Measurements from ENCODE around the gene APC2. TPM values are rescaled to one million over a fixed set of nuclear protein-coding genes. Genes with fewer than 3 reads are reported as not detected.

APC2 gene
- total and polyA plus RNA-seq, 4 donors, result under 0.01 to 0.06 (median 0.03) TPM

DNA sequence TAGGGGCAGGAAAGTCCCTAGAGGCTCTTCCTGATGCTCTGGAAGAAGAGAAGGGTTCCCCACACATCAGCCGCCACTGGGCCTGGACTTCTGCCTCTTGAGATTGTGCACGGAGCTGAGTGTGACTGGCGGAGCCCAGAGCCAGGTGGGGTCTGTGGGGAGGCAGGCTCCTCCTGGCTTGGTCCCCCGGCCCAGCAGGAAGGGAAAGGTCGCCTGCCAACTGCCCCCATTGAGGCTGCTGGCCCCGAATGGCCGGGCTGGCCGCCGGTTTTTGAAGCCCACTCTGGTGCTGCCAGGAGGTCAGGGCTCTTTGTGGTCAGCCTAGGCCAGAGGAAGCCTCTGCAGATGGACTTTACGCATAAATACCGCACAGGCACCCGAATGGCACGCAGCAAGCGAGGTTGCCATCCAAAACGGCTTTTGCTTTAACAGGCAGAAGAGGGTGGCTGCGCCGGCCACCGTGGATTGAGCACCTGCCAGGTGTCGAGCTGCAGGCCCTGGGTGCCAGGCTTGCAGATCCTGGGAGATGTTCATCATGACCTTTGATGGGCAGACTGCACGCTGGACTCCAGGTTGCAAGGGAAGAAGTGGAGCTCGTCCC lies 37.5 kb upstream of the APC2 start:
- no peaks in the 10 kb centered on the region for H3K9me3 ChIP-seq (ENCODE audit: control insufficient read depth in 4 of 4, low read length in 3 of 4)
- H3K36me3 ChIP-seq (ENCODE audit: control insufficient read depth in 4 of 4, insufficient read depth in 3 of 4, low read depth in 1 of 4, low read length in 3 of 4), result peaks cover 0 to 9% (median under 1%) of the 10 kb centered on the region in 4 donors
- no peak overlapping the region for H3K9ac ChIP-seq (ENCODE audit: low read depth in 1 of 2, low read length in 2 of 2)
- no peak for DNase-seq (ENCODE audit: low spot score)
- peaks cover 45 to 74% (median 66%) of the 10 kb centered on the region in 4 donors for H3K4me1 ChIP-seq (ENCODE audit: control insufficient read depth in 4 of 4, insufficient read depth in 4 of 4, low read length in 3 of 4)
- no peaks in the 10 kb centered on the region for H3K27me3 ChIP-seq (ENCODE audit: control insufficient read depth in 4 of 4, insufficient read depth in 4 of 4, low read length in 3 of 4)
- H3K4me3 ChIP-seq (ENCODE audit: low read depth in 1 of 3, low read length in 3 of 3), result no peak overlapping the region
- peak overlapping the region; percentile 11 to 38 for H3K27ac ChIP-seq (ENCODE audit: low read depth in 1 of 2, low read length in 2 of 2)
- TF ChIP-seq, protein P1, sequence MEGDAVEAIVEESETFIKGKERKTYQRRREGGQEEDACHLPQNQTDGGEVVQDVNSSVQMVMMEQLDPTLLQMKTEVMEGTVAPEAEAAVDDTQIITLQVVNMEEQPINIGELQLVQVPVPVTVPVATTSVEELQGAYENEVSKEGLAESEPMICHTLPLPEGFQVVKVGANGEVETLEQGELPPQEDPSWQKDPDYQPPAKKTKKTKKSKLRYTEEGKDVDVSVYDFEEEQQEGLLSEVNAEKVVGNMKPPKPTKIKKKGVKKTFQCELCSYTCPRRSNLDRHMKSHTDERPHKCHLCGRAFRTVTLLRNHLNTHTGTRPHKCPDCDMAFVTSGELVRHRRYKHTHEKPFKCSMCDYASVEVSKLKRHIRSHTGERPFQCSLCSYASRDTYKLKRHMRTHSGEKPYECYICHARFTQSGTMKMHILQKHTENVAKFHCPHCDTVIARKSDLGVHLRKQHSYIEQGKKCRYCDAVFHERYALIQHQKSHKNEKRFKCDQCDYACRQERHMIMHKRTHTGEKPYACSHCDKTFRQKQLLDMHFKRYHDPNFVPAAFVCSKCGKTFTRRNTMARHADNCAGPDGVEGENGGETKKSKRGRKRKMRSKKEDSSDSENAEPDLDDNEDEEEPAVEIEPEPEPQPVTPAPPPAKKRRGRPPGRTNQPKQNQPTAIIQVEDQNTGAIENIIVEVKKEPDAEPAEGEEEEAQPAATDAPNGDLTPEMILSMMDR (IDR thresholded peaks at IDR 0.05; ENCODE audit: low read depth, low read length, missing input control), result no peak
- no peak for TF ChIP-seq FOXA1 (IDR thresholded peaks at IDR 0.05)
- WGBS, result 70% methylated on average over 21 of the region's 21 CpGs

DNA sequence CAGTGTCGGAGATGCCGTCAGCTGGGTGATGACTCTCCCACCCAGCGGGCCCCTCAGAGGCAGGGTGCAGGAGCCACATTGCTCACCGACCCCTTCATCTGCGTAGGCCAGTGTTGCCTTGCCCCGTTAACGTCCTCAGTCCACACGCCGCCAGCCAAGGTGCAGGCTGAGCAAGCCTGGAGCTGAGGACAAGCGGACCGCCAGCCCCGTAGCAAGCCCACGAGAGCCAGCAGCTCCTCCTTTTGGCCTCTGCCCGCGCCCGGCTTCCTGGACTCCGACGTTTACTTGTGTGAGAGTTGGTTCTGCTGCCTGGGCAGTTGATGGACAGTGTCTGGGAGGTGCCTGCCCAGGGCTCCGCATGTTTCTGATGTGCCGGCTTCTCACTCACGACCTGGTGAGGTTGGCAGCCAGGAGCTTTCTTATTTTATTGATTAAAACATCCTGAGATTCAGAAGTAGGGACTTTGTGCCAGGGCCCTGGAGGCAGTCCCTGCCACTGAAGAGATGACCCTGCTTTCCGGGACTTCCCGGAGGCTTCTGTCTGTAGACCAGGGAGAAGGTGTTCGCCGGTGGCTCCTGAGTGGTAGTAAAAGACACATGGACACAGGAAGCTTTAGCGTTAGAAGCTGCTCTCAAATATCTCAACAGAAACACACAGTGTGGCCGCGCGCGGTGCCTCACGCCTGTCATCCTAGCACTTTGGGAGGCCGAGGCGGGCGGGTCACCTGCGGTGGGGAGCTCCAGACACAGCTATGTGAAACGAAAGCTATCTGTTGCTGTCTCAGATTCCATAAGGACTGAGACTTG lies 36.7 kb upstream of the APC2 start:
- no peaks in the 10 kb centered on the region for H3K27me3 ChIP-seq (ENCODE audit: control insufficient read depth in 4 of 4, insufficient read depth in 4 of 4, low read length in 3 of 4)
- TF ChIP-seq FOXA2 (IDR thresholded peaks at IDR 0.05) (no peak), RAD21 (IDR thresholded peaks at IDR 0.05) (no peak), HNF4A (conservative IDR thresholded peaks at IDR 0.05) (no peak), EGR1 (IDR thresholded peaks at IDR 0.05; ENCODE audit: low read depth in 2 of 2) (no peak), RXRA (IDR thresholded peaks at IDR 0.05) (no peak), GABPA (IDR thresholded peaks at IDR 0.05 in 1 of 2, conservative IDR thresholded peaks at IDR 0.05 in 1 of 2) (no peak), YY1 (IDR thresholded peaks at IDR 0.05) (no peak), NR2F2 (IDR thresholded peaks at IDR 0.05) (no peak), HNF4G (IDR thresholded peaks at IDR 0.05) (no peak), JUND (IDR thresholded peaks at IDR 0.05) (no peak), TAF1 (conservative IDR thresholded peaks at IDR 0.05) (no peak)
- TF ChIP-seq, protein P2, sequence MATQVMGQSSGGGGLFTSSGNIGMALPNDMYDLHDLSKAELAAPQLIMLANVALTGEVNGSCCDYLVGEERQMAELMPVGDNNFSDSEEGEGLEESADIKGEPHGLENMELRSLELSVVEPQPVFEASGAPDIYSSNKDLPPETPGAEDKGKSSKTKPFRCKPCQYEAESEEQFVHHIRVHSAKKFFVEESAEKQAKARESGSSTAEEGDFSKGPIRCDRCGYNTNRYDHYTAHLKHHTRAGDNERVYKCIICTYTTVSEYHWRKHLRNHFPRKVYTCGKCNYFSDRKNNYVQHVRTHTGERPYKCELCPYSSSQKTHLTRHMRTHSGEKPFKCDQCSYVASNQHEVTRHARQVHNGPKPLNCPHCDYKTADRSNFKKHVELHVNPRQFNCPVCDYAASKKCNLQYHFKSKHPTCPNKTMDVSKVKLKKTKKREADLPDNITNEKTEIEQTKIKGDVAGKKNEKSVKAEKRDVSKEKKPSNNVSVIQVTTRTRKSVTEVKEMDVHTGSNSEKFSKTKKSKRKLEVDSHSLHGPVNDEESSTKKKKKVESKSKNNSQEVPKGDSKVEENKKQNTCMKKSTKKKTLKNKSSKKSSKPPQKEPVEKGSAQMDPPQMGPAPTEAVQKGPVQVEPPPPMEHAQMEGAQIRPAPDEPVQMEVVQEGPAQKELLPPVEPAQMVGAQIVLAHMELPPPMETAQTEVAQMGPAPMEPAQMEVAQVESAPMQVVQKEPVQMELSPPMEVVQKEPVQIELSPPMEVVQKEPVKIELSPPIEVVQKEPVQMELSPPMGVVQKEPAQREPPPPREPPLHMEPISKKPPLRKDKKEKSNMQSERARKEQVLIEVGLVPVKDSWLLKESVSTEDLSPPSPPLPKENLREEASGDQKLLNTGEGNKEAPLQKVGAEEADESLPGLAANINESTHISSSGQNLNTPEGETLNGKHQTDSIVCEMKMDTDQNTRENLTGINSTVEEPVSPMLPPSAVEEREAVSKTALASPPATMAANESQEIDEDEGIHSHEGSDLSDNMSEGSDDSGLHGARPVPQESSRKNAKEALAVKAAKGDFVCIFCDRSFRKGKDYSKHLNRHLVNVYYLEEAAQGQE (IDR thresholded peaks at IDR 0.05), result no peak
- TF ChIP-seq, protein P3, sequence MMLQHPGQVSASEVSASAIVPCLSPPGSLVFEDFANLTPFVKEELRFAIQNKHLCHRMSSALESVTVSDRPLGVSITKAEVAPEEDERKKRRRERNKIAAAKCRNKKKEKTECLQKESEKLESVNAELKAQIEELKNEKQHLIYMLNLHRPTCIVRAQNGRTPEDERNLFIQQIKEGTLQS (IDR thresholded peaks at IDR 0.05), result no peak
- TF ChIP-seq, protein P1 (IDR thresholded peaks at IDR 0.05; ENCODE audit: low read depth, low read length, missing input control), result no peak
- TF ChIP-seq, protein P4, sequence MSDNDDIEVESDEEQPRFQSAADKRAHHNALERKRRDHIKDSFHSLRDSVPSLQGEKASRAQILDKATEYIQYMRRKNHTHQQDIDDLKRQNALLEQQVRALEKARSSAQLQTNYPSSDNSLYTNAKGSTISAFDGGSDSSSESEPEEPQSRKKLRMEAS (IDR thresholded peaks at IDR 0.05), result no peak
- TF ChIP-seq, protein P5, sequence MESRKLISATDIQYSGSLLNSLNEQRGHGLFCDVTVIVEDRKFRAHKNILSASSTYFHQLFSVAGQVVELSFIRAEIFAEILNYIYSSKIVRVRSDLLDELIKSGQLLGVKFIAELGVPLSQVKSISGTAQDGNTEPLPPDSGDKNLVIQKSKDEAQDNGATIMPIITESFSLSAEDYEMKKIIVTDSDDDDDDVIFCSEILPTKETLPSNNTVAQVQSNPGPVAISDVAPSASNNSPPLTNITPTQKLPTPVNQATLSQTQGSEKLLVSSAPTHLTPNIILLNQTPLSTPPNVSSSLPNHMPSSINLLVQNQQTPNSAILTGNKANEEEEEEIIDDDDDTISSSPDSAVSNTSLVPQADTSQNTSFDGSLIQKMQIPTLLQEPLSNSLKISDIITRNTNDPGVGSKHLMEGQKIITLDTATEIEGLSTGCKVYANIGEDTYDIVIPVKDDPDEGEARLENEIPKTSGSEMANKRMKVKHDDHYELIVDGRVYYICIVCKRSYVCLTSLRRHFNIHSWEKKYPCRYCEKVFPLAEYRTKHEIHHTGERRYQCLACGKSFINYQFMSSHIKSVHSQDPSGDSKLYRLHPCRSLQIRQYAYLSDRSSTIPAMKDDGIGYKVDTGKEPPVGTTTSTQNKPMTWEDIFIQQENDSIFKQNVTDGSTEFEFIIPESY (IDR thresholded peaks at IDR 0.05), result no peak
- H3K27ac ChIP-seq (ENCODE audit: low read depth in 1 of 2, low read length in 2 of 2), result peak overlapping the region in 1 of 2 donors; percentile 38
- peaks cover 0 to 9% (median under 1%) of the 10 kb centered on the region in 4 donors for H3K36me3 ChIP-seq (ENCODE audit: control insufficient read depth in 4 of 4, insufficient read depth in 3 of 4, low read depth in 1 of 4, low read length in 3 of 4)
- peaks cover 49 to 82% (median 73%) of the 10 kb centered on the region in 4 donors for H3K4me1 ChIP-seq (ENCODE audit: control insufficient read depth in 4 of 4, insufficient read depth in 4 of 4, low read length in 3 of 4)
- no peak overlapping the region for H3K4me3 ChIP-seq (ENCODE audit: low read depth in 1 of 3, low read length in 3 of 3)
- 80% methylated on average over 36 of the region's 36 CpGs for WGBS
- no peaks in the 10 kb centered on the region for H3K9me3 ChIP-seq (ENCODE audit: control insufficient read depth in 4 of 4, low read length in 3 of 4)
- no peak for DNase-seq (ENCODE audit: low spot score)
- no peak overlapping the region for H3K9ac ChIP-seq (ENCODE audit: low read depth in 1 of 2, low read length in 2 of 2)
